Tibial nerve (tissue), 4 donors: Measurements from ENCODE around the gene PIEZO1.

Experiments used
- CTCF ChIP-seq, 5 experiments: fragments of 200-600 bp in 3 of 5; fragments of 450-650 bp in 2 of 5; sonication (generic) in 3 of 5; IDR thresholded peaks; one replicate each; pipeline ENCODE4 v1.5.1; 2016 to 2019; ENCODE audit warnings: antibody characterized with exemption in 5 of 5, mild to moderate bottlenecking in 3 of 5, moderate library complexity in 2 of 5
- EP300 ChIP-seq, 2 donors: sonication (generic); formaldehyde crosslinking; IDR thresholded peaks; one replicate each; pipeline ENCODE4 v1.6.1; 2017; ENCODE audit warnings: antibody characterized with exemption in 2 of 2, mild to moderate bottlenecking in 1 of 2
- POLR2A ChIP-seq, 2 donors: fragments of 450-650 bp; IDR thresholded peaks; one replicate each; pipeline ENCODE4 v1.6.1; 2017; ENCODE audit warnings: antibody characterized with exemption in 2 of 2, mild to moderate bottlenecking in 2 of 2, moderate library complexity in 2 of 2

GRCh38 chr16:88779406-88780141 lies 5.4 kb downstream of the PIEZO1 start:
- TF ChIP-seq CTCF (IDR thresholded peaks at IDR 0.05) (no peak), POLR2A (IDR thresholded peaks at IDR 0.05) (no peak), EP300 (IDR thresholded peaks at IDR 0.05) (no peak)
